Measurements from ENCODE around the gene CREB5.

DNA sequence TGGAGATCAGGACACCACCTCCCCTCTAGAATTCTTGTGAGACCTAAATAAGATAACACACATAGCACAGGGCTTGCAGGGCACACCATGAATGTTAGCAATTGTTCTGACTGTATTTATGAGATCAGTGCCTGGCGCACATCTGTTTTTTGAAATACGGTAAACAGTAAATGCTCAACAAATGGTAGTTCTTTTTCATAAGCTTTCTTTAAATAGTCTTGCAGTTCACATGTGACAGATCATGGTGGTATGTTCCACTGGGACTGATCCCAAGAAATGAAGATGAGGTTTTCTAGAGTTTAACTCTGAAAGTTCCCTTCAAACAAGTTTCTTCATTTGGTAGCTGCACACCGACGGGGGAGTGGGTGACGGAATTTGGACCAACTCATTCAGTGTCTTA, 34.8 kb downstream of the CREB5 start:
- no peak for TF ChIP-seq POLR2AphosphoS5 (IDR thresholded peaks at IDR 0.05; ENCODE audit: low read depth, low read length)
- TF ChIP-seq TAF1 (IDR thresholded peaks at IDR 0.05; ENCODE audit: borderline replicate concordance, insufficient read depth, low read length), result no peak
- TF ChIP-seq FOXP2 (optimal IDR thresholded peaks at IDR 0.05; ENCODE audit: borderline replicate concordance, extremely low read depth, extremely low read length, insufficient read depth), result no peak
- no peak for TF ChIP-seq SIN3A (IDR thresholded peaks at IDR 0.05; ENCODE audit: borderline replicate concordance, insufficient read depth, low read length)
- TF ChIP-seq, protein P1, sequence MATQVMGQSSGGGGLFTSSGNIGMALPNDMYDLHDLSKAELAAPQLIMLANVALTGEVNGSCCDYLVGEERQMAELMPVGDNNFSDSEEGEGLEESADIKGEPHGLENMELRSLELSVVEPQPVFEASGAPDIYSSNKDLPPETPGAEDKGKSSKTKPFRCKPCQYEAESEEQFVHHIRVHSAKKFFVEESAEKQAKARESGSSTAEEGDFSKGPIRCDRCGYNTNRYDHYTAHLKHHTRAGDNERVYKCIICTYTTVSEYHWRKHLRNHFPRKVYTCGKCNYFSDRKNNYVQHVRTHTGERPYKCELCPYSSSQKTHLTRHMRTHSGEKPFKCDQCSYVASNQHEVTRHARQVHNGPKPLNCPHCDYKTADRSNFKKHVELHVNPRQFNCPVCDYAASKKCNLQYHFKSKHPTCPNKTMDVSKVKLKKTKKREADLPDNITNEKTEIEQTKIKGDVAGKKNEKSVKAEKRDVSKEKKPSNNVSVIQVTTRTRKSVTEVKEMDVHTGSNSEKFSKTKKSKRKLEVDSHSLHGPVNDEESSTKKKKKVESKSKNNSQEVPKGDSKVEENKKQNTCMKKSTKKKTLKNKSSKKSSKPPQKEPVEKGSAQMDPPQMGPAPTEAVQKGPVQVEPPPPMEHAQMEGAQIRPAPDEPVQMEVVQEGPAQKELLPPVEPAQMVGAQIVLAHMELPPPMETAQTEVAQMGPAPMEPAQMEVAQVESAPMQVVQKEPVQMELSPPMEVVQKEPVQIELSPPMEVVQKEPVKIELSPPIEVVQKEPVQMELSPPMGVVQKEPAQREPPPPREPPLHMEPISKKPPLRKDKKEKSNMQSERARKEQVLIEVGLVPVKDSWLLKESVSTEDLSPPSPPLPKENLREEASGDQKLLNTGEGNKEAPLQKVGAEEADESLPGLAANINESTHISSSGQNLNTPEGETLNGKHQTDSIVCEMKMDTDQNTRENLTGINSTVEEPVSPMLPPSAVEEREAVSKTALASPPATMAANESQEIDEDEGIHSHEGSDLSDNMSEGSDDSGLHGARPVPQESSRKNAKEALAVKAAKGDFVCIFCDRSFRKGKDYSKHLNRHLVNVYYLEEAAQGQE (IDR thresholded peaks at IDR 0.05; ENCODE audit: insufficient read depth in 1 of 2, low read depth in 2 of 2, low read length in 2 of 2), result no peak
